Upper lobe of left lung (tissue), 4 donors: ENCODE data around the gene CHST9.

ENCODE experiments used
- POLR2AphosphoS5 ChIP-seq, 2 donors: sonication (generic); formaldehyde crosslinking; IDR thresholded peaks; one replicate each; pipeline ENCODE4 v1.5.1; 2017; ENCODE audit warnings: antibody characterized with exemption in 2 of 2
- TF ChIP-seq, protein P1 (sequence below), 6 experiments: fragments of 450-650 bp in 4 of 6; fragments of 200-600 bp in 2 of 6; sonication (generic) in 2 of 6; IDR thresholded peaks; one replicate each; pipeline ENCODE4 v1.5.1; 2016 to 2019; ENCODE audit warnings: antibody characterized with exemption in 6 of 6

DNA sequence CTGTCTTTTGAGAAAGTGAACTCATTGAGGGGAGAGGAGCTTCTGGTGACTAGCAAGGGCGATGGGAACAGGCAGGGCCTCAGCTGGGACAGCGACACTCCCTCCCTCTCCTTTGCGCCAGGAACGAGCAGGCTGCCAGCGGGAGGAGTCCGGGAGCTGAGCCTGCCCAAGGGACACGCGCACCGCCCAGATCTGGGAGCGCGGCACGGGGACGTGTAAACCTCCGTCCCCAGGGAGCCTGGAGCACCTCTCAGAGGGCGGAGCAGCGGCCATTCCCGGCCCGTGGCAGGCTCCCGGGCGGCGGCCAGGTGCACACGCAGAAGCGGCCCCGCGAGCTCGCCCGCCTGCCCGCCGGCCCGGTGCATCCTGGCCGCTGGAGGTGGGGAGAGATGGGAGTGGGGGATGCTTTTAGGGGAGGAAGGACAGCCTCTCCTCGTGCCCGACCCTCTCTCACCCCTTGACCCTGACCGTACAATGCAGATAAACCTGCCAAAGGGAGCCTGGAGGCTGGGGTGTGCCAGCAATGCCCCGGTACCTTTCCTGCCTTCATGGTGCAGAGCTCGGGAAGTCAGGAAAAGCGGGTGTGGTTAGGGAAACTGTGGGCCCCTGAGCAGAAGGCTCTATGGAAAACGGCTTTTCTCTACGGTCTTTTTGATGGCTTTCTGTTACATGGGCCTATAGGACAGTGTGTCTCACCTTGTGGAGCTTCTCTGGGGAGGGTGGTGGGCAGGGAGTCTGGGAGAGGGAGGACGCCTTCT lies 321.8 kb downstream of the CHST9 start:
- peak in 1 of 2 donors; percentile 64 for TF ChIP-seq POLR2AphosphoS5 (IDR thresholded peaks at IDR 0.05)
- TF ChIP-seq, protein P1, sequence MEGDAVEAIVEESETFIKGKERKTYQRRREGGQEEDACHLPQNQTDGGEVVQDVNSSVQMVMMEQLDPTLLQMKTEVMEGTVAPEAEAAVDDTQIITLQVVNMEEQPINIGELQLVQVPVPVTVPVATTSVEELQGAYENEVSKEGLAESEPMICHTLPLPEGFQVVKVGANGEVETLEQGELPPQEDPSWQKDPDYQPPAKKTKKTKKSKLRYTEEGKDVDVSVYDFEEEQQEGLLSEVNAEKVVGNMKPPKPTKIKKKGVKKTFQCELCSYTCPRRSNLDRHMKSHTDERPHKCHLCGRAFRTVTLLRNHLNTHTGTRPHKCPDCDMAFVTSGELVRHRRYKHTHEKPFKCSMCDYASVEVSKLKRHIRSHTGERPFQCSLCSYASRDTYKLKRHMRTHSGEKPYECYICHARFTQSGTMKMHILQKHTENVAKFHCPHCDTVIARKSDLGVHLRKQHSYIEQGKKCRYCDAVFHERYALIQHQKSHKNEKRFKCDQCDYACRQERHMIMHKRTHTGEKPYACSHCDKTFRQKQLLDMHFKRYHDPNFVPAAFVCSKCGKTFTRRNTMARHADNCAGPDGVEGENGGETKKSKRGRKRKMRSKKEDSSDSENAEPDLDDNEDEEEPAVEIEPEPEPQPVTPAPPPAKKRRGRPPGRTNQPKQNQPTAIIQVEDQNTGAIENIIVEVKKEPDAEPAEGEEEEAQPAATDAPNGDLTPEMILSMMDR (IDR thresholded peaks at IDR 0.05), result no peak
